Activated CD4-positive, alpha-beta T cell treated with anti-CD3 and anti-CD28 coated beads, Interleukin-2, amount 10 ng/mL, durations not matched to agents 7 days and 5 days (primary cell): ENCODE results near the gene ZNF548. TPM values are rescaled to one million over a fixed set of nuclear protein-coding genes. Genes with fewer than 3 reads are reported as not detected.

Source experiments
- CTCF ChIA-PET: fragments of 350-600 bp; sonication (Branson Sonifier 250); formaldehyde crosslinking; loops from one replicate; lab custom pipeline; 2021; ENCODE audit warnings: antibody characterized with exemption; lab: Charles Lee
- POLR2A ChIA-PET: fragments of 350-600 bp; sonication (Branson Sonifier 250); formaldehyde crosslinking; loops from one replicate; lab custom pipeline; 2021; ENCODE audit warnings: antibody characterized with exemption; lab: Charles Lee
- DNase-seq: peaks from one replicate; pipeline ENCODE4 v3.0.0-alpha.2; 2020
- H3K27ac Mint-ChIP-seq: one replicate; pipeline ENCODE4 v1.8.0; 2021; ENCODE audit warnings: mild to moderate bottlenecking, moderate library complexity, mixed read lengths
- H3K27me3 Mint-ChIP-seq: one replicate; pipeline ENCODE4 v1.8.0; 2021; ENCODE audit warnings: mixed read lengths
- H3K36me3 Mint-ChIP-seq: one replicate; pipeline ENCODE4 v1.8.0; 2021; ENCODE audit warnings: low read depth, mixed read lengths
- H3K4me1 Mint-ChIP-seq: one replicate; pipeline ENCODE4 v1.8.0; 2021; ENCODE audit warnings: mixed read lengths
- H3K4me3 Mint-ChIP-seq: one replicate; pipeline ENCODE4 v1.8.0; 2021; ENCODE audit warnings: mild to moderate bottlenecking, moderate library complexity, mixed read lengths
- H3K9me3 Mint-ChIP-seq: one replicate; pipeline ENCODE4 v1.8.0; 2021; ENCODE audit warnings: mixed read lengths
- total RNA-seq, 2 experiments: library from RNA; stranded (reverse); gene quantifications; one replicate each; pipeline ENCODE4 v1.2.3, GENCODE V29; 2021

Gene ZNF548
- total RNA-seq, 2 experiments from 2014 or later: 29.1 to 31.8 TPM

DNA sequence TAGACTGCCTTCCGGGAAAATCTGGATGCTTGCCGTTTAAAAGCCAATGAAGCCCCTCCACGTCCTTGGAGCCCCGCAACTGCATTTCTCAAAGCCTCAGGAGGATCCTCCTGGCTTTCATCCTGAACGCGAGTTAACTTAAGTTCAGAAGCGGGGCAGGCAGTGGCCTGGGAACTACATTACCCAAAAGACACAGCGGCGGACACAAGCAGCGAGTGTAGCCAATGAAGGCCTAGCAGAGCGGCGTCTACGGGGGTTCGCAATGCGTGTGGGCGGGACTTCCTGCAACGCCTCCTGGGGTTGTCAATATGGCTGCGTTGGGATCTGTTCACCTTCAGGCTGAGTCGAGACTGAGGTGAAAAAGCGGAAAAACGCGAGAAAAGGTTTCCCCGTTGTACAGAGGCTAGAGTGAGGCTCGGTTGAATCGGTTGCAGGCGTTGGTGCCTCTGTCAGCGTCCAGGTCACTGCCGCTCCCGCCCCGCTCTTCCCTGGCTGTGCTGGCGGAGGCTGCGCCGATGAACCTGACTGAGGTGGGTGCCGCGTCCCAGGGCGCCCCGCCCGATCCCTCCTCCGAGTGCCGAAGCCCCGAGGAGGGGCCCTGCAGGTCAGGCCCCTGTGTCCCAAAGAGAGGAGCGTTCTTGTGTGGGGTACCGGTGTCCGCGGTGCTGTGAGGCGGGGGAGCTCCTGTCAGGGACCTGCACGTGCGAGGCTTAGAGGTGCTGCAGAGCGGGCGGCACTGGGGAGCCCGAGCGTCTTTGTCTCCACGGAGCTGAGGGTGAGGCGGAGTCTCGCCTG, 21.4 kb downstream of the ZNF548 start, which contains the start of gene ZNF17:
ZNF17 (plus strand) TSS at position 285 of the 795 bp plus-strand sequence. CDS start 2,455 bp downstream, outside the sequence.
- ChIA-PET CTCF (no interaction called here), POLR2A (no interaction called here)
- Mint-ChIP-seq H3K4me3 (peak within 1 kb of the TSS; percentile 91), H3K4me1 (peaks cover 31% of the 10 kb centered on the region), H3K9me3 (peaks cover 19% of the 10 kb centered on the region), H3K27ac (peak within 1 kb of the TSS; percentile 87), H3K36me3 (peaks cover 37% of the 10 kb centered on the region), H3K27me3 (no peaks in the 10 kb centered on the region)
- DNase-seq: peak; percentile 96

DNA sequence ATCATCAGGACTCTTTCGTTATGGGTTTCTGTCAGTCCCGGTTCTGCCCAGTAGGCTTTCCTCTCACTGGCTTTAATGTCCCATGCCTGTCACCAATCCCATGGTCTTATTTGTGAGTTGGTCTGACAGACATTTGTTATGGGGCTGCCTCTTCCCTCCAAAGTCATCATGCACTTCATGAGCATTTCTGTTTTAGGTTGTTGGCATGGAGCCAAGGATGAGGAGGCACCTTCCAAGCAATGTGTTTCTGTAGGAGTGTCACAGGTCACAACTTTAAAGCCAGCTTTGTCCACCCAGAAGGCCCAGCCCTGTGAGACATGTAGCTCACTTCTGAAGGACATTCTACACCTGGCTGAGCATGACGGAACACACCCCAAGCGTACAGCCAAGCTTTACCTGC, 29.8 kb downstream of the ZNF548 start:
- Mint-ChIP-seq H3K27ac (no peak overlapping the region), H3K4me1 (no peaks in the 10 kb centered on the region), H3K27me3 (no peaks in the 10 kb centered on the region), H3K9me3 (peaks cover 70% of the 10 kb centered on the region), H3K36me3 (peaks cover 74% of the 10 kb centered on the region), H3K4me3 (no peak overlapping the region)
- DNase-seq: no peak
- ChIA-PET CTCF (no interaction called here), POLR2A (no interaction called here)

DNA sequence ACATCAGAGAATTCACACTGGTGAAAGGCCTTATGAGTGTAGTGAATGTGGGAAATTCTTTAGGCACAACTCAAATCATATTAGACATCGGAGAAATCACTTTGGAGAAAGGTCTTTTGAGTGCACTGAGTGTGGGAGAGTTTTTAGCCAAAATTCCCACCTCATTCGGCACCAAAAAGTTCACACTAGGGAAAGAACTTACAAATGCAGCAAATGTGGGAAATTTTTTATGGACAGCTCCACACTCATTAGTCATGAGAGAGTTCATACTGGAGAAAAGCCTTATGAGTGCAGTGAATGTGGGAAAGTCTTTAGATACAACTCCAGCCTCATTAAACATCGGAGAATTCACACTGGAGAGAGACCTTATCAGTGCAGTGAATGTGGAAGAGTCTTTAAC, 31.4 kb downstream of the ZNF548 start:
- Mint-ChIP-seq H3K27ac (no peak overlapping the region), H3K4me3 (no peak overlapping the region), H3K27me3 (no peaks in the 10 kb centered on the region), H3K36me3 (peaks cover 58% of the 10 kb centered on the region), H3K9me3 (peaks cover 63% of the 10 kb centered on the region), H3K4me1 (no peaks in the 10 kb centered on the region)
- ChIA-PET POLR2A (no interaction called here), CTCF (no interaction called here)
- no peak for DNase-seq

DNA sequence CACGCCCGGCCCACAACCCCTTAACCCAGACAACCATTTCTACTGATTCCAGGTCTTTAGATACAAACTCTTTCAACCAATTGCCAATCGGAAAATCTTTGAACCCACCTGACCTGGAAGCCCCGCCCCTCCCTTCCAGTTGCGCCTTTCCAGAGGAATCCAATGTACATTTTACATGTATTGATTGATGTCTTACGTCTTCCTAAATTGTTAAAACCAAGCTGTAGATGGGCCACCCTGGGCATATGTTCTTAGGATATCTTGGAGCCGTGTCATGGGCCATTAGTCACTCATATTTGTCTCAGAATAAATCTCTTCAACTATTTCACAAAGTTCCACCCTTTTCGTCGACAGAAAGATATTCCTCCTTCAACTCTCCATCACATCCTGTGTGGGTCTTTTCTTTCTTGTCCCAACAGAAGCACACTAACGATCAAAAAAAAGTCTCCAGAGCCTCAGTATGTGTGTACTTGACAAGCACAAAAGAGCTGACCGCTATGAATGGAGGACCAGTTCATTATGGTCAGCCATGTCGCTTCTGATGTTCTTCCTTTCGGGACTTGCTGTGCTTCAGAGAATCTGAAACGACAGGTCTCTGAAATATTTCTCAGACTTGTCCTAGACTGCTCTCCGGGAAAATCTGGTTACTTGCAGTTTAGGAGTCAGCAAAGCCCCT, 44.9 kb downstream of the ZNF548 start:
- Mint-ChIP-seq H3K4me1 (peaks cover 23% of the 10 kb centered on the region), H3K27me3 (no peaks in the 10 kb centered on the region), H3K4me3 (peak overlapping the region; percentile 96), H3K27ac (peak overlapping the region; percentile 93), H3K36me3 (peaks cover 40% of the 10 kb centered on the region), H3K9me3 (peaks cover 43% of the 10 kb centered on the region)
- CTCF ChIA-PET: no interaction called here
- no peak for DNase-seq
- POLR2A ChIA-PET: no interaction called here

DNA sequence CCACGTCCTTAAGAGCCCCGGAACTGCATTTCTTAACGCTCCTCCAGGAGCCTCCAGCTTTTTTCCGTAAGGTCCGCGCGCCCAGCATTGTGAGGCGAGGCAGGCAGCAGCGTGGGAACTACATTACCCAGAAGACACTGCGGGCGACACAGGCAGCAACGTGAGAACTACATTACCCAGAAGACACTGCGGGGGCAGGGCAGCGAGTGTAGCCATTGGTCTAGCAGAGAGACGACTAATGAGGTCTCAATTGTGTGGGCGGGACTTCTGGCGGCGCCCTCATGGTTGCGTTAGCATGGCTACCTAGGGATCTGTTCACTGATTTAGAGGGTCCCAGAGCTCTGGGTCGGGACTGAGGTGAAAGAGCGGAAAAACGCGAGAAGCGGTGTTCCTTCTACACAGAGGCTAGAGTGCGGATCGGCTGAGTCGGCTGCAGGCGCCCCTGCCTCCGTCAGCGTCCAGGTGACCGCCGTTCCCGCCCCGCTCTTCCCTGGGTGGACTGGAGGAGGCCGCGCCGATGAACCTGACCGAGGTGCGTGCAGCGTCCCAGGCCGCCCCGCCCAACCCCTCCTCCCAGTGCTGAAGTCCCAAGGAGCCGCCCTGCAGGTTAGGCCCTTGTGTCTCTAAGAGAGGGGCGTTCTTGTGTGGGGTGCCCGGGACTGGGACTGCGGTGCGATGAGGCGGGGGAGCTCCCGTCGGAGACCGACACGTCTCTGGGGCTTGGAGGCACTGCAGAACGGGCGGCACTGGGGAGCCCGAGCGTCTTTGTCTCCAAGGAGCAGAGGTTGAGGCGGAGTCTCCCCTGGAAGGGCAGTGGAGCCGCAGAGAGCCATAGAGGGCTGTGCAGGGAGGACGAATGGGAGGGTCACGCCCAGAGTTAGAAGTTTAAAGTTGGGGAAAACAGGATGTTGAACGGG, 45.7 kb downstream of the ZNF548 start, which contains the start of gene ZNF749:
ZNF749 (plus strand) TSS at position 264 of the 917 bp plus-strand sequence; CDS start at position 518, 254 bp downstream.
- CTCF ChIA-PET: interaction anchor here (0.6 kb wide), 1 partner anchor 90 kb away, joined by 3 read pairs; no protein-coding TSS in a partner anchor
- POLR2A ChIA-PET: interaction anchor here (0.6 kb wide), 1 partner anchor 178 kb away, joined by 4 read pairs; the partner anchor contains the start of gene ZNF134
- H3K27me3 Mint-ChIP-seq: no peaks in the 10 kb centered on the region
- peak; percentile 99 for DNase-seq
- H3K36me3 Mint-ChIP-seq: peaks cover 48% of the 10 kb centered on the region
- H3K4me1 Mint-ChIP-seq: peaks cover 23% of the 10 kb centered on the region
- H3K4me3 Mint-ChIP-seq: peak within 1 kb of the TSS; percentile 96
- peaks cover 46% of the 10 kb centered on the region for H3K9me3 Mint-ChIP-seq
- H3K27ac Mint-ChIP-seq: peak within 1 kb of the TSS; percentile 93

DNA sequence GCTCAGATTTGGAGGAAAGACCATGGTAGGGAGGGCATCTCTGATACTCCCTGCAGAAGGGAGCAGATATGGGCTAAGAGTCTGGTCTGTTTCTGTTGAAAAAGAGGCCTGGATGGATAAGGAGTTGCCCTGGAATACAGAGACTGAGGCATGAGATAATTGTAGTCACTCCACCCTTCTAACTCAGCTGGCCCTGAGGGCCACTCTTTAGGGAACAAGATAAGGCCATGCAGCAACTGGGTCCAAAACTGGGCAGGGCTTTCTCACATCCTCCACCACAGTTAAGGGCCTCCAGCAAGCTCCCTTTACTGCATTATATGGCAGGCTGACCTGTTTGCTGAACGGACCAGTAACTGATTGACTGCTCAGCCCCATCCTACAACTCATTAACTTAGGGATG, 46.8 kb downstream of the ZNF548 start:
- H3K9me3 Mint-ChIP-seq: peaks cover 45% of the 10 kb centered on the region

DNA sequence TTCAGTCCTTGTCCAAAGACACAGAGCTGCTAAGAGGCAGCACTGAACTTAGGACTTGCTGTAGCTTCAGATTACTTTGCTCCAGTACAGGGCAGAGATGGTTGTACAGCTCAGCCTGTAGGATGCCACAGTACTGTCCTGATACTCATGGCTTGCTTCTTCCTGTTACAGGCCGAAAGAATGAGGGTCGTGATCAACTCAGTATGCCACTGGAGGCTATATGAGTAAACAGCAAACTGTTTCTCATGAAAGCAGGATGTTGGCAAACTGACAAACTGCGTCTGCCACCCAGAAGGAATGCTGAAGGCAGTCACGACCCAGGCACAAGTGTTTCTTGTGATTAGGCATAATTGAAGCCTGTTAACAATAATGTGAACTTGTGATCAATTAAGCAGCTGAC, 48.3 kb downstream of the ZNF548 start:
- Mint-ChIP-seq H3K27ac (no peak overlapping the region), H3K27me3 (no peaks in the 10 kb centered on the region), H3K36me3 (peaks cover 67% of the 10 kb centered on the region), H3K4me3 (no peak overlapping the region), H3K4me1 (peaks cover 23% of the 10 kb centered on the region), H3K9me3 (peaks cover 52% of the 10 kb centered on the region)
- no peak for DNase-seq
- CTCF ChIA-PET: interaction anchor here (0.6 kb wide), 1 partner anchor 327 kb away, joined by 3 read pairs; no protein-coding TSS in a partner anchor
- POLR2A ChIA-PET: no interaction called here

More for the DNA sequence above, 46.8 kb downstream of the ZNF548 start:
- CTCF ChIA-PET: no interaction called here
- H3K36me3 Mint-ChIP-seq: peaks cover 56% of the 10 kb centered on the region
- peak overlapping the region; percentile 96 for H3K4me3 Mint-ChIP-seq
- POLR2A ChIA-PET: no interaction called here
- peak overlapping the region; percentile 93 for H3K27ac Mint-ChIP-seq
- no peak for DNase-seq
- H3K4me1 Mint-ChIP-seq: peaks cover 23% of the 10 kb centered on the region
- no peaks in the 10 kb centered on the region for H3K27me3 Mint-ChIP-seq

DNA sequence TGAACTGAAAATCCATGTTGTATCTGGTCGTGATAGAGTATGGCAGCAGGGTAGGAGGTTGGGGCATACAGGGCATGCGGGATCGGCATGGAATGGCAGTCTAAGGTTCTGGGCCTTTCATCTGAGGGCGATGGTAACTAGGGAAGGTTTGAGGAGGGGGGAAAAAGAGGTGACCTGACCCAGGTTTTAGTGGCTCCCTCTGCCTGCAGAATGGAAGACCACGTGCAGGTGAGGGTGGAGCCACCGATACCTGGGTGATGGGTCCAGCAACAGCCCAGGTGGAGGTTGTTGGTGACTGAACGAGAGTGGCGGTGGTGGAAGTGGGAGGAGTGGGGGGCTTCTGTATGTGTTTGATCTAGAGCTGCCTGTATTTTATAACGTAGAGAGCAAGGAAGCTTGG, 49.3 kb downstream of the ZNF548 start:
- Mint-ChIP-seq H3K4me3 (no peak overlapping the region), H3K9me3 (peaks cover 55% of the 10 kb centered on the region), H3K36me3 (peaks cover 76% of the 10 kb centered on the region), H3K27me3 (no peaks in the 10 kb centered on the region), H3K27ac (no peak overlapping the region), H3K4me1 (peaks cover 23% of the 10 kb centered on the region)
- ChIA-PET CTCF (interaction anchor here (0.6 kb wide), 1 partner anchor 27 kb away, joined by 3 read pairs; no protein-coding TSS in a partner anchor), POLR2A (no interaction called here)
- no peak for DNase-seq

DNA sequence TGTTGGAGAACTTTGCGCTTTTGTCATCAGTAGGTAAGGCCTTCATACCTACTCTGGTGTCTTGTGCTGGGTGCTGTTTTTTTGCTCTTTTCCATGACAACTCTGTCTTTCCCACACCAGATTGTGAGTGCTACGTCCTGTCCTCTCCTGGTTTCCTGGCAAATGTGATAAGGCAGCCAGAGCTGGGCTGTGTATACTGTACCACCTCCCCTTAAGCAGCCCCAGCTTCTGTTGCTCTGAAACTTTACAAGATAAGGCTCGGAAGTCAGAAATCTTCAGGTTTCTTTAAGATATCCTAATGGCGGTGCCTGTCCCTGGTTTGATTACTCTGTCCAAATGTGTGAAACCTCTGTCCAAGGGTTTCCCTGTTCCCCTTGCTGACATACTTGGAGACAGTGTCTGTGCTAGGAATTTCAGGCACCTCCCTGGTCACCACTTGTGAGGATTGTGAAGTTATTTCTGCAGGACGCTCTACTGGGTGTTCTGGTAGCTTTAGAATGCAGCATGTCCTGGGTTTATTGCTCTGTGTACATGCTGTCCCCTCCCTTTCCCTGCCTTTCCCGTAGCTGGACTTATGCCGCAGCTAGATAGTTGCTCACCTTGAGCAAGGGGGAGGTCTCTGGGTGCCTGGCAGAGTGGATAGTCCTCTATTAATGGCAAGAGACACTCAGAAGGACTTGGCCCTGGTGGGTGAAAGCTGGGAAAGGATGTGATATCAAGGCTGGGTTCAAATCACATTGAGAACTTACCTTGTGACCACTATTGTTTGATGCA, 52.5 kb downstream of the ZNF548 start:
- peaks cover 70% of the 10 kb centered on the region for H3K9me3 Mint-ChIP-seq
- peaks cover 77% of the 10 kb centered on the region for H3K36me3 Mint-ChIP-seq
- no peaks in the 10 kb centered on the region for H3K27me3 Mint-ChIP-seq
- no peak overlapping the region for H3K4me3 Mint-ChIP-seq
- no peak for DNase-seq
- ChIA-PET CTCF (no interaction called here), POLR2A (no interaction called here)
- no peak overlapping the region for H3K27ac Mint-ChIP-seq
- no peaks in the 10 kb centered on the region for H3K4me1 Mint-ChIP-seq

DNA sequence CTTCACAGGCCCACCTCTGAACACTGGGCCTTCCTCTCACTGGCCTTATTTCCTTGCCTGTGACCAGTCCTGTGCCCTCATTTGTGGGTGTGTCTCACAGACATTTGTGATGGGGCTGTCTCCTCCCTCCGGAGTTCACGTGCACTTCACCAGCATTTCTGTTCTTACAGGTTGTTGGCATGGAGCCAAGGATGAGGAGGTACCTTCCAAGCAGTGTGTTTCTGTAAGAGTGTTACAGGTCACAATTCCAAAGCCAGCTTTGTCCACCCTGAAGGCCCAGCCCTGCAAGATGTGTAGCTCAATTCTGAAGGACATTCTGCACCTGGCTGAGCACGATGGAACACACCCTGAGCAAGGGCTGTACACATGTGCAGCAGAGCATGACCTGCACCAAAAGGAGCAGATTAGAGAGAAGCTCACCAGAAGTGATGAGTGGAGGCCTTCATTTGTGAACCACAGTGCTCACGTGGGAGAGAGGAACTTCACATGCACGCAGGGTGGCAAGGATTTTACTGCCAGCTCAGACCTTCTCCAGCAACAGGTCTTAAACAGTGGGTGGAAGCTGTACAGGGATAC, 53.6 kb downstream of the ZNF548 start:
- H3K36me3 Mint-ChIP-seq: peaks cover 71% of the 10 kb centered on the region
- peaks cover 70% of the 10 kb centered on the region for H3K9me3 Mint-ChIP-seq
- ChIA-PET POLR2A (no interaction called here), CTCF (no interaction called here)
- H3K27me3 Mint-ChIP-seq: no peaks in the 10 kb centered on the region
- H3K4me3 Mint-ChIP-seq: no peak overlapping the region
- H3K27ac Mint-ChIP-seq: no peak overlapping the region
- H3K4me1 Mint-ChIP-seq: no peaks in the 10 kb centered on the region
- DNase-seq: no peak

DNA sequence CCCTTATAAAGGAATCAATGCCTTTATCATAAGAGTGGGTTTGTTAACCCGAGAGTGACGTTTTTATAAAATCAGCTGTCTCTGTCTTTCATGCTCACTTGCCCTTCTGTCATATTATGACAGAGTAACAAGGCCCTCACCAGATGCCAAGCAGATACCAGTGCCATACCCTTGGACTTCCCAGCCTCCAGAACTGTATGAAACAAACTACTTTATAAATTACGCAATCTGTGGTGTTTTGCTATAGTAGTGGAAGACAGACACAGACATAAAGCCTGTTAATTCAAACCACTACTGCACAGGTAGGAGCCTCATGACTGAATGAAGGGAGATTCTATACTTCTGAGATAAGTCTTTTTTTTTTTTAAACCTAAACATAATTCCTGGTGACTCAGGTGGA, 62.7 kb downstream of the ZNF548 start:
- Mint-ChIP-seq H3K36me3 (peaks cover 15% of the 10 kb centered on the region), H3K27ac (no peak overlapping the region), H3K4me1 (no peaks in the 10 kb centered on the region), H3K27me3 (no peaks in the 10 kb centered on the region), H3K9me3 (peaks cover 57% of the 10 kb centered on the region), H3K4me3 (no peak overlapping the region)
- ChIA-PET POLR2A (no interaction called here), CTCF (no interaction called here)
- DNase-seq: no peak
